GM20000 (cell line): Measurements from ENCODE around the gene DENND5B.

Experiments used
- DNase-seq: peaks from one replicate; pipeline ENCODE4 v3.0.0; 2012; ENCODE audit warnings: low spot score
- CTCF ChIP-seq: IDR thresholded peaks from 2 replicates; pipeline ENCODE4 v1.5.1; 2012; ENCODE audit warnings: mild to moderate bottlenecking, control low read depth; ENCODE audit errors: extremely low read depth, missing control alignments

Gene DENND5B

DNA sequence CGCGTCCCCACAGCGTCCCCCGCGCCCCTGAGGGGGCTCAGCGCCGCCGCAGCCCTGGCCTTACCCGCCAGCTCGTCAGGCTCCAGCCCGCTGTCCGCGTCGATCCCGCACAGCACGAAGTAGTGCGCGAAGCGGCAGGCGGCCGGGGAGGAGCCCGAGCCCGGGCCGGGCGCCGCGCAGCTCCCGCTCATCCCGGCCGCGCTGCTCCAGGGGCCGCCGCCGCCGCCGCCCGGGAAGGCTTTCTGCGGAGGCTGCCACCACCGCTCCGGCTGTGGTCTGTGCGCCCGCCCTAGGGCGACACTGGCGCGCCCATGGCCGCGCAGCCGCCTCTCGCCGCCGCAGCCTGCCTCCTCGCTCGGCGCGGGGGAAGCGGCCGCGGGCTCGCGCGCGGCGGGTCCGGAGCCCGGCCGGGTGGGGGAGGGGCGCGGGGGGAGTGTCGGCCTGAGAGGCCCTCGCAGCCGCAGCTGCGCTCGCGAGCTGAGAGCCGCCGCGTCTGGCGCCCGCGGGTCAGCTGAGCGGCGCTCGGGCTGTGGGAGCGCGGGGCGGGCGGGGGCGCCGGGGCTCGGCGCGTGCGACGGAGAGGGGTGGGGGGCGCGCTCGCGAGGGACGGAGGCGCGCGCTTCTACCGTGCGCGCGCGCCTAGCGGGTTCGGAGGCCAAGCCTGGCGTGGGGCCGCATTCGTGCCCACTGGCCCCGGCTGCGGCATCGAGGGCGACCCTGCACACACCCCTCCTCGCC, at the start of gene DENND5B:
Gene DENND5B, minus strand, starts transcription at position 495 of the 738 bp plus-strand sequence. Its CDS starts 304 bp downstream, at position 191.
- DNase-seq = peak; percentile 89

GRCh38 chr12:31634620-31635019, 43.7 kb upstream of the DENND5B start:
- DNase-seq = no peak
- no peak for TF ChIP-seq CTCF

More for the DNA sequence above, at the start of gene DENND5B:
- TF ChIP-seq CTCF = no peak

- TF ChIP-seq CTCF = no peak
- DNase-seq = no peak
Observed at GRCh38 chr12:31633464-31633863, 42.5 kb upstream of the DENND5B start.

DNA sequence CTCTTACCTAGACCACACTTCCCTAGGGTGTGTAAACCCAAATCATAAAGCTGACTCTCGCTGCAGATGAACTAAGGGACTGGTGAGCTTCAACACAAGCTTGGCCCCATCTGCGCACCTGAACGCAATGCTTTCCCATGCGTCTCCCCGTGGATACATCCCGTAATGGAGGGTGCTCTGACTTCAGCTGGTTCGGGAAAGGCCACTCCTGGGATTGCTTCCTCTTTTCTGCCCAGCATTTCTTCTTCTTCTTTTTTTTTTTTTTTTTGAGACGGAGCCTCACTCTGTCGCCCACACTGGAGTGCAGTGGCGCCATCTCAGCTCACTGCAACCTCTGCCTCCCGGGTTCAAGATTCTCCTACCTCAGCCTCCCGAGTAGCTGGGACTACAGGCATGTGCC, 40.9 kb upstream of the DENND5B start:
- DNase-seq = no peak
- TF ChIP-seq CTCF = no peak

- TF ChIP-seq CTCF = no peak
- DNase-seq = no peak
Observed at GRCh38 chr12:31631023-31631724, 40.2 kb upstream of the DENND5B start.

DNA sequence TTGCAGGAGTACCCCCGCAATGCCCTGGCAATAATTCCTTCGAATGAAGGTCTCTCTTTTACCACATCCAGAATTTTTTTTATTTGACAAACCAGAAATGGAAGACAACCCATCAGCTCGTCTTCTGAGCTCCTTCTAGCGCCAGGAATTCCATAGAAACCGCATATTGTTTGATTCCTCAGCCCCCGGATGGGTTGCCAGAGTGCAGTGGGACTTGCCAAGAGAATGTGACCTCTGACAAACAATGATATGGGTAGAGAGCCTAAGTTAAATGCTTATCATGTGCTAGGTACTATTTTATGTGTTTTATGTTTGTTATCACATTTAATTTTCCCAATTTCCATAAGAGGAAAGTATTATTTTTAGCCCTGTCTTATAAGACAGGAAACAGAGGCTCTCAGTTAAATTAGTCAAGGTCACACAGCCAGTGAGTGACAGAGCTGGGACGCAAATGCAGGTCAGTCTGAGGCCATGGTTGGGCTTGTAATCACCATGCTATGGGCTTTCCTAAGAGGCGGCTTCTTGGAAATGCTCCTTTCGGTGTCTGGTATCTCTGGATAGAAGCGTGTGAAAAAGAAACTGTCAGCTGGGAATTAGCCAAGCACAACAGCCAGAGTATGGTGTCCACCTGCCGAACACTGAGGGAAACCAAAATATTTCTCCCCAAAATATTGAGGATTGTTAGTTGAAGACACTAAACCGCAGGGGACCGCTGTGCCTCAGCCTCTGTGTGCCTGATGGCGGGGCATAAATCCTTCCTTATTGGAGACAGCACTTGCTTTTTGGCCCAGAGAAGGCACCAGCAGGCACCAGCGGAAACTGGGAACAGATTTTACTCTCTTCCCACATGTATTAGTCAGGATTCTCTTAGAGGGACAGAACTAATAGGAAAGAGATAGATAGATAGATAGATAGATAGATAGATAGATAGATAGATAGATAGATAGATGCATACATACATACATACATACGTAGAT, 39.1 kb upstream of the DENND5B start:
- TF ChIP-seq CTCF = no peak
- DNase-seq = no peak
